Uterus (tissue), 2 donors: ENCODE results near the gene SELPLG.

Experiments used
- POLR2A ChIP-seq, 2 donors: fragments of 450-650 bp; IDR thresholded peaks; one replicate each; pipeline ENCODE4 v1.6.1; 2016; ENCODE audit warnings: antibody characterized with exemption in 2 of 2, mild to moderate bottlenecking in 1 of 2, moderate library complexity in 1 of 2
- TF ChIP-seq, protein P1 (sequence below), 4 experiments: fragments of 200-600 bp in 2 of 4; fragments of 450-650 bp in 2 of 4; sonication (generic) in 2 of 4; IDR thresholded peaks; one replicate each; pipeline ENCODE4 v1.5.1; 2016 to 2019; ENCODE audit warnings: antibody characterized with exemption in 4 of 4, mild to moderate bottlenecking in 2 of 4, moderate library complexity in 1 of 4

GRCh38 chr12:108657130-108657745, 23.5 kb upstream of the SELPLG start:
- TF ChIP-seq, protein P1, sequence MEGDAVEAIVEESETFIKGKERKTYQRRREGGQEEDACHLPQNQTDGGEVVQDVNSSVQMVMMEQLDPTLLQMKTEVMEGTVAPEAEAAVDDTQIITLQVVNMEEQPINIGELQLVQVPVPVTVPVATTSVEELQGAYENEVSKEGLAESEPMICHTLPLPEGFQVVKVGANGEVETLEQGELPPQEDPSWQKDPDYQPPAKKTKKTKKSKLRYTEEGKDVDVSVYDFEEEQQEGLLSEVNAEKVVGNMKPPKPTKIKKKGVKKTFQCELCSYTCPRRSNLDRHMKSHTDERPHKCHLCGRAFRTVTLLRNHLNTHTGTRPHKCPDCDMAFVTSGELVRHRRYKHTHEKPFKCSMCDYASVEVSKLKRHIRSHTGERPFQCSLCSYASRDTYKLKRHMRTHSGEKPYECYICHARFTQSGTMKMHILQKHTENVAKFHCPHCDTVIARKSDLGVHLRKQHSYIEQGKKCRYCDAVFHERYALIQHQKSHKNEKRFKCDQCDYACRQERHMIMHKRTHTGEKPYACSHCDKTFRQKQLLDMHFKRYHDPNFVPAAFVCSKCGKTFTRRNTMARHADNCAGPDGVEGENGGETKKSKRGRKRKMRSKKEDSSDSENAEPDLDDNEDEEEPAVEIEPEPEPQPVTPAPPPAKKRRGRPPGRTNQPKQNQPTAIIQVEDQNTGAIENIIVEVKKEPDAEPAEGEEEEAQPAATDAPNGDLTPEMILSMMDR (IDR thresholded peaks at IDR 0.05): no peak
- no peak for TF ChIP-seq POLR2A (IDR thresholded peaks at IDR 0.05)
